OCI-LY7 (cell line): ENCODE data around the gene TRAF3IP1. TPM values are rescaled to one million over a fixed set of nuclear protein-coding genes. Genes with fewer than 3 reads are reported as not detected.
A peak's percentile ranks its signal among the peaks of the same experiment; 100 is the strongest.

Source experiments
- BruUV-seq: library from RNA; stranded (reverse); fragments of 400-500 nt; replicated peaks from 2 replicates; lab custom pipeline; 2021; lab: Mats Ljungman, UMichigan
- CTCF ChIA-PET: fragments of 300-600 bp; sonication (Branson Sonifier 250); formaldehyde crosslinking; loops from one replicate; lab custom pipeline; 2022; ENCODE audit warnings: antibody characterized with exemption; ENCODE audit not compliant: unreplicated experiment; lab: Charles Lee
- POLR2A ChIA-PET: fragments of 300-600 bp; sonication (Branson Sonifier 250); formaldehyde crosslinking; loops from one replicate; lab custom pipeline; 2022; ENCODE audit warnings: antibody characterized with exemption; lab: Charles Lee
- DNase-seq: peaks from one replicate; pipeline ENCODE4 v3.0.0-alpha.2; 2015; ENCODE audit warnings: low spot score
- H2AFZ ChIP-seq: fragments of 200-600 bp; sonication (generic), shearing (Covaris generic); 2 replicates; pipeline ENCODE4 v1.6.1; 2014; ENCODE audit warnings: mild to moderate bottlenecking, antibody characterized with exemption, low read length, moderate library complexity
- H3K27ac ChIP-seq: fragments of 200-600 bp; sonication (generic); 2 replicates; pipeline ENCODE4 v1.5.1; 2014; ENCODE audit warnings: mixed run types, low read depth, mild to moderate bottlenecking, moderate library complexity, low read length, inconsistent platforms; ENCODE audit not compliant: poor library complexity, severe bottlenecking
- H3K36me3 ChIP-seq: fragments of 200-600 bp; sonication (generic); 2 replicates; pipeline ENCODE4 v1.6.1; 2014; ENCODE audit warnings: mild to moderate bottlenecking, antibody characterized with exemption, low read length, moderate library complexity, mixed read lengths; ENCODE audit not compliant: insufficient read depth
- H3K4me1 ChIP-seq: fragments of 200-600 bp; sonication (generic); 2 replicates; pipeline ENCODE4 v1.5.1; 2014; ENCODE audit warnings: mild to moderate bottlenecking, low read length; ENCODE audit not compliant: insufficient read depth, poor library complexity, severe bottlenecking
- H3K4me2 ChIP-seq: fragments of 200-600 bp; sonication (generic); 2 replicates; pipeline ENCODE4 v1.6.1; 2014; ENCODE audit warnings: mild to moderate bottlenecking, low read length
- H3K4me3 ChIP-seq: fragments of 200-600 bp; sonication (generic); 2 replicates; pipeline ENCODE4 v1.5.1; 2014; ENCODE audit warnings: mild to moderate bottlenecking, low read depth, low read length; ENCODE audit not compliant: poor library complexity, severe bottlenecking
- H3K79me2 ChIP-seq: fragments of 200-600 bp; sonication (generic); 2 replicates; pipeline ENCODE4 v1.6.1; 2016; ENCODE audit warnings: low read depth, mild to moderate bottlenecking, low read length, moderate library complexity, mixed read lengths; ENCODE audit not compliant: insufficient read depth
- H3K9me2 ChIP-seq: fragments of 200-600 bp; sonication (generic); 2 replicates; pipeline ENCODE4 v1.6.1; 2016; ENCODE audit warnings: mild to moderate bottlenecking, low read length, mixed read lengths; ENCODE audit not compliant: insufficient read depth
- H3K9me3 ChIP-seq: fragments of 200-600 bp; sonication (generic); 2 replicates; pipeline ENCODE4 v1.6.1; 2014; ENCODE audit warnings: mild to moderate bottlenecking, mixed run types, low read length, mixed read lengths
- H4K20me1 ChIP-seq: fragments of 200-600 bp; sonication (generic); 2 replicates; pipeline ENCODE4 v1.6.1; 2014; ENCODE audit warnings: mild to moderate bottlenecking, antibody characterized with exemption, low read length, moderate library complexity, mixed read lengths; ENCODE audit not compliant: insufficient read depth
- EZH2phosphoT487 ChIP-seq: fragments of 200-600 bp; sonication (generic); IDR thresholded peaks from 2 replicates; pipeline ENCODE4 v1.6.1; 2018; ENCODE audit warnings: low read depth, borderline replicate concordance, mild to moderate bottlenecking, mixed run types, antibody characterized with exemption, low read length, moderate library complexity, mixed read lengths
- intact Hi-C: fragments of 100-400 bp; cut with micrococcal nuclease; formaldehyde crosslinking; loops from one replicate; pipeline ENCODE4 v1.10.0; 2022; ENCODE audit not compliant: unreplicated experiment
- total RNA-seq, 2 experiments: library from RNA; depleted of rRNA in 1 of 2; stranded (reverse); fragments of >200 nt in 1 of 2; shearing (Covaris generic) in 1 of 2; gene quantifications; 2 replicates each; pipeline ENCODE4 v1.2.3, GENCODE V29; 2014 to 2022
- TF ChIP-seq, protein P1 (sequence below): fragments of 200-600 bp; sonication (generic); conservative IDR thresholded peaks from 2 replicates; pipeline ENCODE4 v1.5.1; 2014; ENCODE audit warnings: mild to moderate bottlenecking, antibody characterized with exemption, low read length, moderate library complexity, mixed read lengths

TRAF3IP1 gene
- total RNA-seq, 2 experiments from 2014 or later: 8.2 to 13.8 TPM

DNA sequence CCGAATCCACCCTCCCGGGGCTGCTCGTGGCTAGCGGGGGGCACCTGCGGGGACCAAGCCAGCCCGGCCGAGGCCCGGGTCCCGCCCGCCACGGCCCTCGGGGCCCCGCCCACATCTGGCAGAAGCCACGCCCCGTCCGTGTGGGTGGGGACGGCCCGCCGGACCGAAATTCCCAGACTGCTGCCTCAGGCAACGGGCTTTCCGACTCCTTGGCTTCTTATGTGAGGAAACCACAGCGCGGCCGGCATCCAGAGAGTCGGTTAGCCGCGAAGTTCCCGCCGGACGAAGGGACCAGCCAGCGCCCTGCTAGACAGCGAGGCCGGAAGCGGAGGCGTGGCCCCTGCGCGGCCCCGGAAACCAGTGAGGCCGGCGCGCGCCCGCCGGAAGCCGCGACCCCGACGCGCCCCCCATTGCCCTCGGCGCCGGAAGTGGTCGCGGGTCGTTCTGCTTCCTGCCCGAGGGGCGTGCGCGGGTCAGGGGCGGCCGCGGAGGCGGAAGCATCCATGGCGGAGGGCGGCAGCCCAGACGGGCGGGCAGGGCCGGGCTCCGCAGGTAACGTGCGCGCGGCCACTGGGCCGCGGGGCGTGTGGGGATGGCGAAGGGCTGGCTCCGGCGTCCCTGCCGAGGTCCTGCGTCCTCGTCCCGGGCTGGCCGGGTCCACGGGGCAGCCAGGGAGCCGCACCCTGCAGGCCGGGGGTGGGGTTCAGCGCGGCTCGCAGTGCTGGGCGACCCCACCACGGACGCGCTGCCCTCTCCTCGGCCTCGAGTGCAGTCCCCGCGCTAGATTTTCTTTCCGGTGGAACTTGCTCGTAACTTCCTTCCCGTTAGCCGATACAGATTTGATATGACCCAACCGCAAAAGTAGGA, 106.5 kb downstream of the TRAF3IP1 start, which contains the start of gene ASB1:
ASB1 (plus strand) TSS at position 360 of the 867 bp plus-strand sequence; CDS start at position 504, 144 bp downstream.
- peak; percentile 93 for DNase-seq
- H3K36me3 ChIP-seq: peaks cover 25% of the 10 kb centered on the region
- no TSS peak for BruUV-seq
- POLR2A ChIA-PET: interaction anchor here (0.7 to 1.0 kb wide), 2 partner anchors 14 to 1342 kb away, joined by 3 read pairs; no protein-coding TSS in a partner anchor
- H3K4me3 ChIP-seq: peak within 1 kb of the TSS; percentile 94
- no peaks in the 10 kb centered on the region for H3K9me2 ChIP-seq
- peaks cover 43% of the 10 kb centered on the region for H3K79me2 ChIP-seq
- peak within 1 kb of the TSS; percentile 83 for H3K4me2 ChIP-seq
- no peaks in the 10 kb centered on the region for H4K20me1 ChIP-seq
- no peak for TF ChIP-seq EZH2phosphoT487
- TF ChIP-seq, protein P1, sequence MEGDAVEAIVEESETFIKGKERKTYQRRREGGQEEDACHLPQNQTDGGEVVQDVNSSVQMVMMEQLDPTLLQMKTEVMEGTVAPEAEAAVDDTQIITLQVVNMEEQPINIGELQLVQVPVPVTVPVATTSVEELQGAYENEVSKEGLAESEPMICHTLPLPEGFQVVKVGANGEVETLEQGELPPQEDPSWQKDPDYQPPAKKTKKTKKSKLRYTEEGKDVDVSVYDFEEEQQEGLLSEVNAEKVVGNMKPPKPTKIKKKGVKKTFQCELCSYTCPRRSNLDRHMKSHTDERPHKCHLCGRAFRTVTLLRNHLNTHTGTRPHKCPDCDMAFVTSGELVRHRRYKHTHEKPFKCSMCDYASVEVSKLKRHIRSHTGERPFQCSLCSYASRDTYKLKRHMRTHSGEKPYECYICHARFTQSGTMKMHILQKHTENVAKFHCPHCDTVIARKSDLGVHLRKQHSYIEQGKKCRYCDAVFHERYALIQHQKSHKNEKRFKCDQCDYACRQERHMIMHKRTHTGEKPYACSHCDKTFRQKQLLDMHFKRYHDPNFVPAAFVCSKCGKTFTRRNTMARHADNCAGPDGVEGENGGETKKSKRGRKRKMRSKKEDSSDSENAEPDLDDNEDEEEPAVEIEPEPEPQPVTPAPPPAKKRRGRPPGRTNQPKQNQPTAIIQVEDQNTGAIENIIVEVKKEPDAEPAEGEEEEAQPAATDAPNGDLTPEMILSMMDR: no peak
- H3K9me3 ChIP-seq: no peaks in the 10 kb centered on the region
- peaks cover 21% of the 10 kb centered on the region for H3K4me1 ChIP-seq
- H2AFZ ChIP-seq: peak within 1 kb of the TSS; percentile 86
- intact Hi-C loops: loop anchor here (2.0 to 5.0 kb wide), 2 partner anchors 138 to 184 kb away; partner anchors contain the start of genes HES6 and PER2
- CTCF ChIA-PET: no interaction called here
- H3K27ac ChIP-seq: peak within 1 kb of the TSS; percentile 70

DNA sequence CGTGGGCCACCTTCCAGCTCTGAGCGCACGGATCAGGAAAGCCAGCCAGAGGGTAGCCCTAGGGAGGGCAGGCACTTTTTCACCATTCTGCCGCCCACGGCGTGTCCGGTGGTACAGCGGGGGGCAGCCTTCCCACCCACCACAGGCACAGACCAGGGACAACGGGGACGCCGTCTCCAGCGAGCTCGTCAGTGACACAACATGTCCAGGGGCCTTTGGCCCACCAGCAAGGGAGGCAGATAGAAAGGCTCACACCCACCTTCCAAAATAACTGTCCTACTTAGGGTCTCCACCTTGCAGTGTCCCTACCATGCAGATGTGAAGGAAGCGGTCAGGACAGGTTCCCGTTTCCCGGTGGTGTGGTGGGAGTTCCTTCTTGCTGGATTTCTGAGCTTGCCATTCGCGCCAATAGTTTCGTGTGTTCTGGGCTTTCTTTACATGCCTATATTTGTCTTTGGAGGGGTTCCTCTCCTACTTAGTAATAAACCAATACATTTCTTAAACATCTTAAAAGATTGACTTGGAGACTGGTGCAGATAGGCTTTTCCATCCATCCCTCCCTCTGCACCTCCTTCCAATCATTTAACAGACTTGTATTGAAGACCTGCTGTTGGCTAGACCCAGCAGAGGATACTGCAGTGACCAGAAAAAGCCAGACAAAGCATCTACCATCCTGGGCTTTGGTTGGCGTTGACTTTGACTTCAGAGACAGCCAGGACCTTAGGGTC, 107.3 kb downstream of the TRAF3IP1 start:
- intact Hi-C loops: loop anchor here (2.0 to 5.0 kb wide), 2 partner anchors 139 to 185 kb away; partner anchors contain the start of genes HES6 and PER2
- TSS peak; percentile 49 for BruUV-seq
- ChIA-PET CTCF (no interaction called here), POLR2A (interaction anchor here (0.7 to 1.0 kb wide), 2 partner anchors 15 to 1343 kb away, joined by 3 read pairs; no protein-coding TSS in a partner anchor)
- peaks cover 25% of the 10 kb centered on the region for H3K36me3 ChIP-seq
- peak overlapping the region; percentile 86 for H2AFZ ChIP-seq
- H3K4me3 ChIP-seq: peak overlapping the region; percentile 94
- no peaks in the 10 kb centered on the region for H4K20me1 ChIP-seq
- H3K4me1 ChIP-seq: peaks cover 21% of the 10 kb centered on the region
- H3K9me3 ChIP-seq: no peaks in the 10 kb centered on the region
- no peak for DNase-seq
- H3K9me2 ChIP-seq: no peaks in the 10 kb centered on the region
- TF ChIP-seq, protein P1: no peak
- no peak for TF ChIP-seq EZH2phosphoT487
- H3K27ac ChIP-seq: peak overlapping the region; percentile 70
- H3K4me2 ChIP-seq: peak overlapping the region; percentile 83
- peaks cover 51% of the 10 kb centered on the region for H3K79me2 ChIP-seq
